ENCODE measurements around the gene NTRK3. TPM values are rescaled to one million over a fixed set of nuclear protein-coding genes. Genes with fewer than 3 reads are reported as not detected.
"Not testable (repeated sequence)": the region's sequence is repeated elsewhere in the genome, so short reads cannot be mapped to it uniquely, and the experiment has no call there.

The NTRK3 gene
- total RNA-seq, 1 donor from 2014 or later, result not detected

DNA sequence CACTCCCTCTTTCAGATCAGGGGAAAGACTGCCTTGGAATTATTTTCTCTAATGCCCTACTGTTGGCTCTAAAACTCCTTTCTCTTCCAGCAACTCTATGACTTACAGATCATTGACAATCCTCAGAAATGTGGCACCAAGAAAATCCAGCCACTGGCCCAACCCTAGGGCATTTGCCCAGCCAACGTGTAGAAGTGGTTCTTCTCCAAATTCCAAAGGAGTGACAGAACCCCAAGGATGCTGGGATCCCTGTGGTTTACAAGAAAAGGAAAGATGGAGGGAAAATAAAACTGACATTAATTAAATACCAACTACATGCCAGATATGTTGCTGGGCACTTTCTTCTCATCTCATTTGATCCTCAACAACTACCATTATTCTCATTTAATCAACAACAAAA is 216.0 kb downstream of the NTRK3 start:
- Mint-ChIP-seq H3K4me1 (ENCODE audit: unreplicated experiment) (no peaks in the 10 kb centered on the region), H3K27me3 (ENCODE audit: unreplicated experiment) (no peaks in the 10 kb centered on the region)
- no peak for TF ChIP-seq CTCF (IDR thresholded peaks at IDR 0.05)

DNA sequence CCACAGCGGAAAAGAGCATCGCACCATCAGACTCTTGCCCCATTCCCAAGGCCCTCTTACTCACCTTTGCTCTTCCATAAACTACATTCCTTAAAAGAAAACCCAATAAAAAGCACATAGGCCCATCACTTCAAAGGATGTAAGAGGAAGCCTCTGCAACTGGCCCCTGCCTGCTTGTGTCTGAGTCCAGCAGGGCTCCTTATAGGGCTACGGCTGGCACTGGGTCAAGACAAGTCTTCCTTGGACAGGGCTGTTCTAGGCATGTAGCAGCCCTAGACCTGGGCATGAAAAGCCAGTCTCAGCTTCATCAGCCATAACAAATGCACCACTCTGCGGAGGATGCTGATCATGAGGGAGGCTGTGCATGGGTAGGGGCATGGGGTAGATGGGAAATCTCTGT is 218.3 kb downstream of the NTRK3 start:
- no peaks in the 10 kb centered on the region for H3K27me3 Mint-ChIP-seq (ENCODE audit: unreplicated experiment)
- no peaks in the 10 kb centered on the region for H3K4me1 Mint-ChIP-seq (ENCODE audit: unreplicated experiment)
- H3K27ac Mint-ChIP-seq (ENCODE audit: unreplicated experiment), result no peak overlapping the region
- peaks cover 16% of the 10 kb centered on the region for H3K9me3 Mint-ChIP-seq (ENCODE audit: unreplicated experiment)
- no peak overlapping the region for H3K4me3 Mint-ChIP-seq (ENCODE audit: unreplicated experiment)
- DNase-seq (ENCODE audit: extremely low spot score, unreplicated experiment), result no peak
- H3K36me3 Mint-ChIP-seq (ENCODE audit: unreplicated experiment), result no peaks in the 10 kb centered on the region
- TF ChIP-seq CTCF (IDR thresholded peaks at IDR 0.05), result no peak

More for the DNA sequence above, 216.0 kb downstream of the NTRK3 start:
- DNase-seq (ENCODE audit: extremely low spot score, unreplicated experiment), result no peak
- Mint-ChIP-seq H3K9me3 (ENCODE audit: unreplicated experiment) (peaks cover 22% of the 10 kb centered on the region), H3K36me3 (ENCODE audit: unreplicated experiment) (no peaks in the 10 kb centered on the region), H3K4me3 (ENCODE audit: unreplicated experiment) (no peak overlapping the region), H3K27ac (ENCODE audit: unreplicated experiment) (no peak overlapping the region)

- Mint-ChIP-seq H3K4me1 (ENCODE audit: unreplicated experiment) (no peaks in the 10 kb centered on the region), H3K27ac (ENCODE audit: unreplicated experiment) (no peak overlapping the region), H3K9me3 (ENCODE audit: unreplicated experiment) (peaks cover 11% of the 10 kb centered on the region), H3K36me3 (ENCODE audit: unreplicated experiment) (no peaks in the 10 kb centered on the region), H3K27me3 (ENCODE audit: unreplicated experiment) (no peaks in the 10 kb centered on the region), H3K4me3 (ENCODE audit: unreplicated experiment) (no peak overlapping the region)
- TF ChIP-seq CTCF (IDR thresholded peaks at IDR 0.05), result no peak
- no peak for DNase-seq (ENCODE audit: extremely low spot score, unreplicated experiment)
Observed at GRCh38 chr15:88036154-88036839, 220.2 kb downstream of the NTRK3 start.

DNA sequence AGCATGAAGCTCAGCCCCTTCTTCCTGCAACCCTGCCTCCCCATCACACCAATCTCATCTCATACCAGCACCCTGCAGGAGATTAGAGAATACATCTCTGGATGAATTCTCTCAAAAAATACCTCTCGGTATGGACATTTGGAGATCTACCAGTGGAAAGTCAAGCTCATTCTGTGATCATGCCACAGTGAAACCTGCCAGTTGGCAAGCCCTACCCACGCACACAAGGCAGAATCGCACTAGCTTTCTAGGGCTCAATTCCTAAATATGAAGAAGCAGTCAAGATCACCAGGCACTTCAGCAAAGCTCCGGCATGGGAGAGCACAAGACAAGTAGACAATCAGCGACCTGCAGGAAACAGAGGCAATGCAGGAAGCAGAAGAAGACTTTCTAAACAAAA is 221.2 kb downstream of the NTRK3 start:
- DNase-seq (ENCODE audit: extremely low spot score, unreplicated experiment), result no peak
- Mint-ChIP-seq H3K27me3 (ENCODE audit: unreplicated experiment) (no peaks in the 10 kb centered on the region), H3K27ac (ENCODE audit: unreplicated experiment) (no peak overlapping the region), H3K36me3 (ENCODE audit: unreplicated experiment) (no peaks in the 10 kb centered on the region), H3K9me3 (ENCODE audit: unreplicated experiment) (peaks cover 11% of the 10 kb centered on the region), H3K4me3 (ENCODE audit: unreplicated experiment) (no peak overlapping the region), H3K4me1 (ENCODE audit: unreplicated experiment) (no peaks in the 10 kb centered on the region)
- TF ChIP-seq CTCF (IDR thresholded peaks at IDR 0.05), result no peak

DNA sequence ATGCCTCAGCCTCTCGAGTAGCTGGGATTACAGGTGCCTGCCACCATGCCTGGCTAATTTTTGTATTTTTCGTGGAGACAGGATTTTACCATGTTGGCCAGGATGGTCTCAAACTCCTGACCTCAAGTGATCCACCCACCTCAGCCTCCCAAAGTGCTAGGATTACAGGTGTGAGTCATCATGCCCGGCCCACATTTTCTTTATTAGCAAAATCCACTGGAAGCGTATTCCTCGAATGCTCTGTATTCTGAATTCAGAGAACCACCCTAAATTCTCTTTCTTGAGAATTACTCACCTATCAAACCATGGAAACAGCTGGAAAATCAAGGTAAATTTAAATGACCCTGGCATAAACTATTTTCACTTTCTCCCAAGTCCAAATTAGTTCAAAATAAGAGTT is 223.1 kb downstream of the NTRK3 start:
- not testable (repeated sequence) for H3K27me3 Mint-ChIP-seq (ENCODE audit: unreplicated experiment); H3K4me3 Mint-ChIP-seq (ENCODE audit: unreplicated experiment); H3K4me1 Mint-ChIP-seq (ENCODE audit: unreplicated experiment); H3K36me3 Mint-ChIP-seq (ENCODE audit: unreplicated experiment); DNase-seq (ENCODE audit: extremely low spot score, unreplicated experiment); H3K27ac Mint-ChIP-seq (ENCODE audit: unreplicated experiment)
- H3K9me3 Mint-ChIP-seq (ENCODE audit: unreplicated experiment), result peaks cover 11% of the 10 kb centered on the region

Data from osteocyte (in vitro differentiated cells).